HG03354 (cell line): ENCODE results near the gene PDE4B.
"Not testable (repeated sequence)": the region's sequence is repeated elsewhere in the genome, so short reads cannot be mapped to it uniquely, and the experiment has no call there.

Experiments used
- ATAC-seq: cut with Tn5 transposase; IDR thresholded peaks from one replicate; pipeline ENCODE4 v1.9.1; 2021; ENCODE audit warnings: mild to moderate bottlenecking; ENCODE audit not compliant: unreplicated experiment, poor library complexity, severe bottlenecking

The PDE4B gene

GRCh38 chr1:65812065-65812464 lies 19.4 kb downstream of the PDE4B start:
- peak; percentile 99 for ATAC-seq

DNA sequence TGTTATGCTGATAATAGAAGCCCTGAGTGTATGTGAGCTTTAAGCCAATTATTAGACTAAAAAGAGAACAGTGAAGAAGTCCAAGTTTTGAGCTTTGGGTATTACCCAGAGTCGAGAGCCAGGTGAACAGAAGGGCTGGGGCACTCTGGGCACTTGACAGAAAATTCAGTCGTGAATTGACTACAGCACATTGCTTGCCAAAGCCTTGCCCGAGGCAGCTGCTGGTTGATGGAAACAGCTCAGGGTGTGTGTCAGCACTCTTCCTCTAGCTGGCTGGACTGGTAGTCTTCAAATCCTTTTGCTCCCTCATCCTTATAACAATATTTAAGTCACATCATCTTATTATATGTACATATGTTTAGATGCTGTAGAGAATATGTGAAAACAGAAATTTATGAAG lies 21.3 kb downstream of the PDE4B start:
- no peak for ATAC-seq

DNA sequence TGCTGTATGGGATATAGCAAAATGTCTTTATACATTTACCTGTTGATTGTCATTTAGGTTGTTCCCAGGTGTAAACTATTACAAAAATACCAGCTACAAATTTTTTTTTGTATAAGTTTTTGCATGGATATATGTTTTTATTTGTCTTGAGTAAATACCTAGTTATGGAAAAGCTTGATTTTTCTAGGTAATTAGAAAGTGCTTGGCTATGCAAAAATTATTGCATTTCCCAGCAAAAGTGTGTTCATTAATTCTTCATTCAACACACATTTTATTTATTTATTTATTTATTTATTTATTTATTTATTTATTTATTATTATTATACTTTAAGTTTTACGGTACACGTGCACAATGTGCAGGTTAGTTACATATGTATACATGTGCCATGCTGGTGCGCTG lies 22.1 kb downstream of the PDE4B start:
- no peak for ATAC-seq

DNA sequence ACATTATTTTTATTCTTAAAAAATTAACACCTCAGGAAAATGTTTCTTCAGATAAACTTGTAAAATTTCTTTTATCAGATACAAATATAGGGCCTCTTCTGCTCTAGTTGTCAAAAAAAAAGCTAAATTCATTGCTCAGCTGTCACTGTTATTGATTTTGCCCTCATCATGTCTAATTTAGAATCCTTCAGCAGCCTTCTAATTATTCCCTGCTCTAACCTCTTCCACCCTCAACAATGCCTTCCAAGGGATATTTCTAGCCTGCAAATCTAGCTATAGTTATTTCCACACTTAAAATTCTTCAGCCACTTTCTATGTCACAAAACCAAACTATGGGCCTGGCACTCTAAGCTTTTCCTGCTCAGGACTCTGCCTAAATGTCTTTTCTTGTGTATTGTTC lies 25.2 kb downstream of the PDE4B start:
- no peak for ATAC-seq

DNA sequence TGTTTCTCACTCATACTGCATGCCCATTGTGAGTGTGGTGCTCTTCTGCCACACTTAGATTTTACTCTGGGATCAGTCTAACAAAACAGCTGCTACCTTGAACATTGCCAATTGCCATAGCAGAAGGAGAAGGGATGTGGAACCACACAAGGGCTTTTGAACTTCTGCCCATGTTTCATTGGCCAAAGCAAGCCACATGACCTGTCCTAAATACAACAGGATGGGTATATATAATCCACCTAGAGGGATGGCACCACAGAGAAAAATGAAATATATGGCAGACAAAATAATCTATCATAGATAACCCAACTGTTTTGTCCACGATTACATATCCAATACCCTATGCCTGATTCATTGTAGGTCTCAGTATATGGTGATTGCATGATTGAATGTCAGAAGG lies 26.3 kb downstream of the PDE4B start:
- no peak for ATAC-seq

GRCh38 chr1:65820983-65821382 lies 28.3 kb downstream of the PDE4B start:
- no peak for ATAC-seq

- ATAC-seq: no peak
Observed at GRCh38 chr1:65821386-65821785, 28.7 kb downstream of the PDE4B start.

- ATAC-seq: no peak
Observed at GRCh38 chr1:65824103-65824502, 31.4 kb downstream of the PDE4B start.

GRCh38 chr1:65825741-65826140 lies 33.0 kb downstream of the PDE4B start:
- no peak for ATAC-seq

DNA sequence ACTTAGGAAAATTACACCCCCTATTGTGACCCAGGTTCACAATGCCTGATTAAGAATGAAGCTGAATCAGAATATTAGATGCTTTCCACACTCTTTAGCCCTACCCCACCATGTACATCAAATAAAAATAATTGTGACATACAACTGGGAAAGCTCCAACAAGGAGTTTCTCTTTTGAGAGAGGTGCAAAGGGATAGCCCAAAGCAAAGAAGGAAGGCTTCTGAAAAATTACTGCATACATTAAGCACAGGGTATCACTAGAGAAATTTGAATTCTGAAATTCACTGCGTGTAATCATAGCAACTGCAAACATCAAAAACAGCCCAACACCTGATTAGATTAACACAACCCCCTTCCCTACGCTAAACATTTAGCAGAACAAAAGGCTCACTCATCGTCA lies 34.1 kb downstream of the PDE4B start:
- ATAC-seq: no peak

DNA sequence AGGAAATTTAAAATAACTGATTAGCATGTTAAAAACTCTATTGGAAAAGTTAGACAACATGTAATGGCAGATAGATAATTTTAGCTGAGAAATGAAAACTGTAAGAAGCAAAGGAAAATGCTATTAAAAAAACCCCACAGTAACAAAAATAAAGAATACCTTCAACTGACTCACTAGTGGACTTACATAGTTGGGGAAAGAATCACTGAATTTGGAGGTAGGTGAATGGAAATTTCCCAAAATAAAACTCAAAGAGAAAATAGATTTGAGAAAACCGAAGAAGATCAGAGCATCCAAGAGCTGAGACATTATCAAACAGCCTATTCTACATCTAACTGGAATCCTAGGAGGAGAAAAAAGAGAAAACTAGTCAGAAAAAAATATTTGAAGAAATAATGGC lies 34.7 kb downstream of the PDE4B start:
- no peak for ATAC-seq

- peak; percentile 61 for ATAC-seq
Observed at GRCh38 chr1:65830306-65830705, 37.6 kb downstream of the PDE4B start.

DNA sequence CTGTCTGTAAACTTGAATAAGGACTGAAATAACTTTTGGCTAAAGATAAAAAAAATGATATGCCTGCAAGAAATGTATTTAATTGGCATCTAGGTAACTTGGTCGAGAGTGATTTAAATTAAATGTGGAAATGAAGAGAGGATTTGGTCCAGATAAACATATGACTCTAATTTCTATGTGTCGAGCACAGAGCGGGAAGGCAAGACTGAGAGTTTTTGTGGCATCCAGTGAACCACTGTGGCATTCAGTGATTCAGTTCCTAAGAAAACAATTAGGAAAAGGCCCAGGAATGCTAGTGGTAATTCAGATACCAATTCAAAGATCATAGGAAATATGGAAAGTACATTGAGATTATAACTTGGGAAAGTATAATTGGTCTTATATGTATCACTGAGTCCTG lies 39.6 kb downstream of the PDE4B start:
- ATAC-seq: no peak

DNA sequence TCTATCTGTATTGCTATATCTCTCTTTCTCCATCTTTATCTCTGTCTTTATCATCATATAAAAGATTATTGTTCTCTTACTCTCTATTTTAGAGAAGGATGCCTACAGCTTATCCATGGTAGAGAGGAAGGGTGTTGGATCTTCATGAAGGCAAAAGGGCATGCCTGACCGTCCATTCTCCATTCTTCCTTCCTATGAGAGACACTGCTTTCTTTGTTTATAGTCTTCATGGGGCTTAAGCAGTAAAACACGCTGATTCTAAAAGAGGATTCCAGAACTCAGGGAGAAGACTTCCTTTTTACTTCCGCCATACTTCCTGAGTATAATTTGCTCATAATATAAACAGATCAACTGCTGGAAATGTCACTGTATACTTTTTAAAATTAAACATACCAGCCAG lies 44.0 kb downstream of the PDE4B start:
- no peak for ATAC-seq

DNA sequence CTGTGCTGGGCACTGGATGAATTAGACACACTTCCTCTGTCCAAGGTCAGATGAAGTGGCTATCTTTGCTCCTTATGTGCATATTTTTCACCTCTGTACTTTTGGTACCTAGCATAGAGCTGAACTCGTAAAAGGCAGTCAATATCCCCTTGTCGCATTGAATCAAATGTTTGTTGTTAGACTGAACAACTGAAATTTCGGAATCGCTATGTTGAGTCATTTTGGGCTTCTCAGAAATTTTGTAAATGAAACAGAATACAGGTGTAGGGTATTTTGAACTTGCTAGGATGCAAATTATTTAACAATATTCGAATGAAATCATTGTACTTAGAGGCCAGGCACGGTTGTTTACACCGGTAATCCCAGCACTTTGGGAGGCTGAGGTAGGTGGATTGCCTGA lies 48.0 kb downstream of the PDE4B start:
- no peak for ATAC-seq

- no peak for ATAC-seq
Observed at GRCh38 chr1:65844296-65844695, 51.6 kb downstream of the PDE4B start.

DNA sequence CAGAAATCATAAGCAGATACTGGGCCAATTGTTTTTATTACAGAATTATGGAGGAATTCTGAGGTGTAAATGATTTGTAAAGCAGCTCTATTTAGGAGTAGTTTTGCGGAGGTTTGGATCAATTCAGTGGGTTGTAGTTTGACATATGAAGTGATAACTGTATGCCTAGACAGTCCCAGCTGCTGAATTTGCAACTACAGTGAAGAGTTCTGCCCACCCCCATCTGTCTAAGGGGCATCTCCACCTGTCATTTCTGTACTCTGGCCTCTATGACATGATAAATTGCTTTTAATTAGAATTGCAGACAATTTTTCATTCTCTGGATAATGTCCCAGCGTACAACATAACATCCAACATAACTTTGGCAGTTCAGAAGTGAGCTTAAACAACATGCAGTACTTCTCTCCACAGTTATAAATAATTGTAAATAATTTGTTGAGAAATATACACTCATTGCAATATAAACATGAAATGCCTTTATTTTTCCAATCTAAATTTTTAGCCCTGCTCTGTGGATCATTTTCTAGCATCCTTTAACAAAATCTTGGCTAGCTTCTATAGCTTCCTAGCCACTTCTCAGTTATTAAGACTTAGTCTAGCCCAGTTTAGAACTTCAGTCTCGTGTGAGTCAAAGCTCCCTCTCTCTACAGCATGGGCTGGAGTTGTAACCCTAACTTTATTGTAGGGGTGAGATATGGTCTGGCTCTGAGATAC lies 52.3 kb downstream of the PDE4B start:
- no peak for ATAC-seq

DNA sequence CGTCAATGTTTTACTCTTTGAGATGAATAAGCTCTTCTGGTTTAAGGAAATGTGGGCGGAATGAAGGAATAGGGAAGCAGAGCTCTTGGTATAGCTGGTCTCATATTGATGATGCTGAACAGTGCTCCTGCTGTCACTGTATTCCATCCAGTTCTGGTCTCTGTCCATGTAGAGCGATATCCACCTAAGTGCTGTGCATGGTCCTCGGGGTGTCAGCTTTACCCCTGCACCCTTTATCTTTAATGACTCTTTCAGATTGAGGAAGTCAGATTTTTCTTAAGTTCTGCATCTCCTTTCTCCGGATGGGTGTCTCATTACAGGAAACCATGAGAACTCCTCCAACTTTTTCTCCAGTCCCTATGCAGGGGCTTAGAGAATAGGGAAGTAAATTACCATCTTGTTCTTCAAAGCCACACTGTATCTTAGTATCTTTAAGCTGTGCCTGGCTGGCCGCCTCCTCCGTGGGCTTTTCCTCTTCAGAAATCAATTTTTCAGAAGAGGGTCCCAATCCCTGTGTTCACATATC lies 52.9 kb downstream of the PDE4B start:
- ATAC-seq: no peak

- ATAC-seq: no peak
Observed at GRCh38 chr1:65846866-65847265, 54.2 kb downstream of the PDE4B start.

DNA sequence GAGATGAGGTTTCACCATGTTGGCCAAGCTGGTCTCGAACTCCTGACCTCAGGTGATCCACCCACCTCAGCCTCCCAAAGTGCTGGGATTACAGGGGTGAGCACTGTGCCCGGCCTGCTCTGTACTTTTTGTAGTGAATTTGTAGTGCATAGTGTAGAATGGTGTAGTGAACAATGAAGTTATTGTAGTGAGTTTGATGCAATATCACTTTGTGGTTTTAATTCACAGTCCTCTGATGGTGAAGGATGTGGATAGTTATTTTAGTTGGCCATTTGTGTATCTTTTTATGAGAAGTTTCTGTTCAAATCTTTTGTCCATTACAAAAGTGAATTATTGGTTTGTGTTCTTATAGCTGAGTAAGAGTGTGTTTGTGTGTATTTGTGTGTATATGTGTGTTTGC lies 57.6 kb downstream of the PDE4B start:
- ATAC-seq: no peak

DNA sequence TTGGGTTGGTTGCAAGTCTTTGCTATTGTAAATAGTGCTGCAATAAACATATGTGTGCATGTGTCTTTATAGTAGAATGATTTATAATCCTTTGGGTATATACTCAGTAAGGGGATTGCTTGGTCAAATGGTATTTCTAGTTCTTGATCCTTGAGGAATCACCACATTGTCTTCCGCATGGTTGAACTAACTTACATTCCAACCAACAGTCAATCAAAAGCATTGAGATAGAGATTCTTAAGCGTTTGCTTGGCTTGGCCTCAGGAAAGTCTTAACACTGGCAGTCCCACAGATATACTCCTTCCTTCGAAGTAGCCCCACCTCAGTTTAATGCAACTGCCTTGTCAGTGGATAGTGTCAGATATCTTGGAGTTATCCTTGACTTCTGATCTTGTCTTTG lies 63.9 kb downstream of the PDE4B start:
- ATAC-seq: not testable (repeated sequence)

DNA sequence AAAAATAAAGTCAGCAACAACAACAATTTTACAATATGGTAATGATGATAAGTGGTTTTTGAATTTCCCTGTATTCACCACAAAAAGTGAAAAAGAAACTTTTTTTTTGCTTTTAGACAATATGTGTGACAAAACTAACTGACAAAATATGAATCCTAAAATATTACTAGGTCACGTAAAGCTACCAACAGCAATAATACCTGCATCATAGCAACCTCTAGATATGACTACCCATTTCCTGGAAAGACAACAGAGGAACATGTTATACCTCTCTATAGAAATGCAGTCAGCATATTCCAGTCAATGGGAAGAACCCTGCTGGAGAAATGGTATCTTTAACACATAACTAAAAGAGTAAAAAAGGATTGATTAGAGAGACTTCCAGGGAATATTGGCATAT lies 73.7 kb downstream of the PDE4B start:
- peak; percentile 77 for ATAC-seq
